WTC11 (cell line): ENCODE results near the gene SLC2A11. TPM values are rescaled to one million over a fixed set of nuclear protein-coding genes. Genes with fewer than 3 reads are reported as not detected.

ENCODE experiments used
- ATAC-seq: fragments of 200-7000 bp; cut with Tn5 transposase; 2 replicates; pipeline ENCODE4 v1.10.0; 2021; ENCODE audit warnings: mild to moderate bottlenecking, moderate library complexity
- CTCF ChIA-PET: fragments of 300-600 bp; sonication (Branson Sonifier 250); formaldehyde crosslinking; loops from one replicate; lab custom pipeline; 2021; ENCODE audit warnings: antibody characterized with exemption; lab: Charles Lee
- POLR2A ChIA-PET: fragments of 350-600 bp; sonication (Branson Sonifier 250); formaldehyde crosslinking; loops from one replicate; lab custom pipeline; 2021; ENCODE audit warnings: antibody characterized with exemption; lab: Charles Lee
- DNase-seq: peaks from one replicate; pipeline ENCODE4 v3.0.0; 2021; ENCODE audit warnings: low spot score
- H3K27ac Mint-ChIP-seq: 2 replicates; pipeline ENCODE4 v1.8.0; 2021; ENCODE audit warnings: mixed read lengths
- H3K27me3 Mint-ChIP-seq: 2 replicates; pipeline ENCODE4 v1.8.0; 2021; ENCODE audit warnings: low read depth, mild to moderate bottlenecking, moderate library complexity, mixed read lengths
- H3K36me3 Mint-ChIP-seq: 2 replicates; pipeline ENCODE4 v1.8.0; 2021; ENCODE audit warnings: mixed read lengths
- H3K4me1 Mint-ChIP-seq: 2 replicates; pipeline ENCODE4 v1.8.0; 2022; ENCODE audit warnings: mixed read lengths
- H3K4me3 Mint-ChIP-seq: 2 replicates; pipeline ENCODE4 v1.8.0; 2021; ENCODE audit warnings: mild to moderate bottlenecking, moderate library complexity, mixed read lengths
- H3K9me3 Mint-ChIP-seq: 2 replicates; pipeline ENCODE4 v1.8.0; 2021; ENCODE audit warnings: mixed read lengths
- AFF4 ChIP-seq: sonication (generic); formaldehyde crosslinking; IDR thresholded peaks from 2 replicates; pipeline ENCODE4 v1.8.1; 2023; ENCODE audit warnings: mild to moderate bottlenecking, missing genetic modification reagents, borderline replicate concordance
- ATF2 ChIP-seq: sonication (generic); formaldehyde crosslinking; IDR thresholded peaks from 2 replicates; pipeline ENCODE4 v1.8.1; 2022; ENCODE audit warnings: low read depth, missing genetic modification reagents, borderline replicate concordance
- CBFB ChIP-seq: sonication (generic); formaldehyde crosslinking; IDR thresholded peaks from 2 replicates; pipeline ENCODE4 v1.8.1; 2022; ENCODE audit warnings: mild to moderate bottlenecking, low read depth, missing genetic modification reagents
- ETV6 ChIP-seq: sonication (generic); formaldehyde crosslinking; IDR thresholded peaks from 2 replicates; pipeline ENCODE4 v1.8.1; 2022; ENCODE audit warnings: mild to moderate bottlenecking, missing genetic modification reagents
- GABPB1 ChIP-seq: sonication (generic); formaldehyde crosslinking; IDR thresholded peaks from 2 replicates; pipeline ENCODE4 v1.8.1; 2023; ENCODE audit warnings: mild to moderate bottlenecking, missing genetic modification reagents
- HMGA2 ChIP-seq: fragments of 250-450 bp; sonication (Bioruptor Pico); IDR thresholded peaks from 2 replicates; pipeline ENCODE4 v1.4.0; 2021; ENCODE audit warnings: mild to moderate bottlenecking, moderate library complexity
- JAZF1 ChIP-seq: fragments of 250-450 bp; sonication (Bioruptor Pico); IDR thresholded peaks from 2 replicates; pipeline ENCODE4 v1.9.0; 2021; ENCODE audit warnings: moderate library complexity, mild to moderate bottlenecking, inconsistent platforms
- NFATC4 ChIP-seq: fragments of 250-450 bp; sonication (Bioruptor Pico); IDR thresholded peaks from 2 replicates; pipeline ENCODE4 v1.9.0; 2021; ENCODE audit warnings: mild to moderate bottlenecking
- NFYB ChIP-seq: sonication (generic); formaldehyde crosslinking; conservative IDR thresholded peaks from 2 replicates; pipeline ENCODE4 v1.8.0; 2022; ENCODE audit warnings: low read depth, missing genetic modification reagents
- NR2C2 ChIP-seq: sonication (generic); formaldehyde crosslinking; IDR thresholded peaks from 2 replicates; pipeline ENCODE4 v1.8.0; 2022; ENCODE audit warnings: mild to moderate bottlenecking, missing genetic modification reagents
- RELA ChIP-seq: sonication (generic); formaldehyde crosslinking; IDR thresholded peaks from 2 replicates; pipeline ENCODE4 v1.8.1; 2022; ENCODE audit warnings: missing genetic modification reagents, mild to moderate bottlenecking, borderline replicate concordance
- SMAD4 ChIP-seq: sonication (generic); formaldehyde crosslinking; IDR thresholded peaks from 2 replicates; pipeline ENCODE4 v1.8.0; 2022; ENCODE audit warnings: mild to moderate bottlenecking, missing genetic modification reagents
- SP1 ChIP-seq: sonication (generic); formaldehyde crosslinking; conservative IDR thresholded peaks from 2 replicates; pipeline ENCODE4 v1.8.1; 2022; ENCODE audit warnings: missing genetic modification reagents
- USF2 ChIP-seq: sonication (generic); formaldehyde crosslinking; IDR thresholded peaks from 2 replicates; pipeline ENCODE4 v1.8.1; 2023; ENCODE audit warnings: mild to moderate bottlenecking, missing genetic modification reagents, moderate library complexity
- ZBTB43 ChIP-seq: sonication (generic); formaldehyde crosslinking; IDR thresholded peaks from 2 replicates; pipeline ENCODE4 v1.8.1; 2023; ENCODE audit warnings: mild to moderate bottlenecking, missing genetic modification reagents
- ZNF317 ChIP-seq: sonication (generic); formaldehyde crosslinking; IDR thresholded peaks from 2 replicates; pipeline ENCODE4 v1.8.1; 2023; ENCODE audit warnings: low read depth, mild to moderate bottlenecking, moderate library complexity, missing genetic modification reagents, borderline replicate concordance
- ZNF423 ChIP-seq: fragments of 250-450 bp; sonication (Bioruptor Pico); IDR thresholded peaks from 2 replicates; pipeline ENCODE4 v2.1.2; 2022; ENCODE audit warnings: mild to moderate bottlenecking, moderate library complexity
- total RNA-seq: library from RNA; stranded (reverse); gene quantifications from 3 replicates; pipeline ENCODE4 v1.2.3, GENCODE V29; 2021

The SLC2A11 gene
- total RNA-seq, 1 experiment from 2014 or later, result 19.9 TPM

- TF ChIP-seq JAZF1 (no peak), ZNF423 (CRISPR knock-in tag) (no peak), NR2C2 (CRISPR knock-in tag) (no peak), RELA (CRISPR knock-in tag) (no peak), SMAD4 (CRISPR knock-in tag) (no peak), ZBTB43 (CRISPR knock-in tag) (no peak), SP1 (CRISPR knock-in tag) (no peak), AFF4 (CRISPR knock-in tag) (no peak), HMGA2 (no peak), GABPB1 (CRISPR knock-in tag) (no peak), ZNF317 (CRISPR knock-in tag) (no peak), ATF2 (CRISPR knock-in tag) (no peak), NFATC4 (CRISPR knock-in tag) (no peak), USF2 (CRISPR knock-in tag) (no peak), ETV6 (CRISPR knock-in tag) (no peak), CBFB (CRISPR knock-in tag) (no peak), NFYB (CRISPR knock-in tag) (no peak)
- H3K36me3 Mint-ChIP-seq, result peaks cover 46% of the 10 kb centered on the region
- ChIA-PET CTCF (no interaction called here), POLR2A (no interaction called here)
- H3K4me3 Mint-ChIP-seq, result no peak overlapping the region
- H3K27ac Mint-ChIP-seq, result no peak overlapping the region
- ATAC-seq (no peak), DNase-seq (no peak)
- peaks cover 27% of the 10 kb centered on the region for H3K9me3 Mint-ChIP-seq
- peaks cover 16% of the 10 kb centered on the region for H3K27me3 Mint-ChIP-seq
- peaks cover 37% of the 10 kb centered on the region for H3K4me1 Mint-ChIP-seq
Observed at GRCh38 chr22:23891726-23892125, 34.1 kb downstream of the SLC2A11 start.

GRCh38 chr22:23892130-23892529 is 34.5 kb downstream of the SLC2A11 start:
- Mint-ChIP-seq H3K27ac (no peak overlapping the region), H3K36me3 (peaks cover 50% of the 10 kb centered on the region), H3K4me3 (no peak overlapping the region), H3K9me3 (peaks cover 27% of the 10 kb centered on the region), H3K27me3 (peaks cover 16% of the 10 kb centered on the region), H3K4me1 (peaks cover 41% of the 10 kb centered on the region)
- no peak for DNase-seq
- no peak for ATAC-seq
- no peak for TF ChIP-seq ZBTB43 (CRISPR knock-in tag)
- POLR2A ChIA-PET, result interaction anchor here (3.1 kb wide), 1 partner anchor 34 kb away, joined by 27 read pairs; the partner anchor contains the start of gene SLC2A11
- CTCF ChIA-PET, result no interaction called here
